ENCODE data around the gene PRPF4. TPM values are rescaled to one million over a fixed set of nuclear protein-coding genes. Genes with fewer than 3 reads are reported as not detected.

The PRPF4 gene
- total RNA-seq, 1 experiment from 2014 or later, result 32.4 TPM

- TF ChIP-seq, protein P1, sequence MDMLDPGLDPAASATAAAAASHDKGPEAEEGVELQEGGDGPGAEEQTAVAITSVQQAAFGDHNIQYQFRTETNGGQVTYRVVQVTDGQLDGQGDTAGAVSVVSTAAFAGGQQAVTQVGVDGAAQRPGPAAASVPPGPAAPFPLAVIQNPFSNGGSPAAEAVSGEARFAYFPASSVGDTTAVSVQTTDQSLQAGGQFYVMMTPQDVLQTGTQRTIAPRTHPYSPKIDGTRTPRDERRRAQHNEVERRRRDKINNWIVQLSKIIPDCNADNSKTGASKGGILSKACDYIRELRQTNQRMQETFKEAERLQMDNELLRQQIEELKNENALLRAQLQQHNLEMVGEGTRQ (CRISPR knock-in tag; IDR thresholded peaks at IDR 0.05), result no peak
- TF ChIP-seq SMAD4 (CRISPR knock-in tag; IDR thresholded peaks at IDR 0.05), result no peak
Observed at GRCh38 chr9:113281356-113281755, 5.9 kb downstream of the PRPF4 start (continued).

DNA sequence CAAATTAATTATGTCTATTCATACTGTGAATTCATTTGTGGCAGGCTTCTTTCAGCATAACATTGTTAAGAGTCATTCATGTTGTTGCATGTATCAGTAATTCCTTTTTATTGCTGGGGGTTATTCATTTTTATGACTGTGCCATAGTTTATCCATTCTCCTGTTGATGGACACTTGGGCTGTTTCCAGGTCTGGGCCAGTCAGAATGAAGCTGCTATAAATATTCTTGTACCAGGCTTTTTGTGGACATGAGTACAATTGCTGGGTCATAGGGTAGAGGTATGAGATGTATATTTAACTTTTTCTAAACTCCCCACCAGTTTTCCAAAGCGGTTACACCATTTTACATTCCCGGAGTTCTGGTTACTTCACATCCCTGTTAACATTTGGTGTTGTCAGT is 13.6 kb downstream of the PRPF4 start:
- Mint-ChIP-seq H3K27me3 (ENCODE audit: low read depth) (no peaks in the 10 kb centered on the region), H3K27ac (no peak overlapping the region), H3K4me3 (no peak overlapping the region), H3K9me3 (no peaks in the 10 kb centered on the region), H3K36me3 (peaks cover 80% of the 10 kb centered on the region), H3K4me1 (no peaks in the 10 kb centered on the region)
- ATAC-seq (no peak), DNase-seq (ENCODE audit: low spot score) (no peak)
- ChIA-PET CTCF (no interaction called here), POLR2A (no interaction called here)
- TF ChIP-seq ELF4 (CRISPR knock-in tag; IDR thresholded peaks at IDR 0.05; ENCODE audit: low read depth), result no peak
- no peak for TF ChIP-seq ZNF232 (CRISPR knock-in tag; IDR thresholded peaks at IDR 0.05)
- no peak for TF ChIP-seq TP53 (CRISPR knock-in tag; IDR thresholded peaks at IDR 0.05)
- TF ChIP-seq ZBTB43 (CRISPR knock-in tag; IDR thresholded peaks at IDR 0.05), result no peak
- TF ChIP-seq MYBL2 (CRISPR knock-in tag; IDR thresholded peaks at IDR 0.05), result no peak
- no peak for TF ChIP-seq ZNF121 (CRISPR knock-in tag; IDR thresholded peaks at IDR 0.05)
- TF ChIP-seq, protein P2, sequence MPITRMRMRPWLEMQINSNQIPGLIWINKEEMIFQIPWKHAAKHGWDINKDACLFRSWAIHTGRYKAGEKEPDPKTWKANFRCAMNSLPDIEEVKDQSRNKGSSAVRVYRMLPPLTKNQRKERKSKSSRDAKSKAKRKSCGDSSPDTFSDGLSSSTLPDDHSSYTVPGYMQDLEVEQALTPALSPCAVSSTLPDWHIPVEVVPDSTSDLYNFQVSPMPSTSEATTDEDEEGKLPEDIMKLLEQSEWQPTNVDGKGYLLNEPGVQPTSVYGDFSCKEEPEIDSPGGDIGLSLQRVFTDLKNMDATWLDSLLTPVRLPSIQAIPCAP (CRISPR knock-in tag; IDR thresholded peaks at IDR 0.05), result no peak
- no peak for TF ChIP-seq FOXJ3 (CRISPR knock-in tag; IDR thresholded peaks at IDR 0.05; ENCODE audit: borderline replicate concordance)
- no peak for TF ChIP-seq ZSCAN18 (CRISPR knock-in tag; IDR thresholded peaks at IDR 0.05)
- TF ChIP-seq, protein P3, sequence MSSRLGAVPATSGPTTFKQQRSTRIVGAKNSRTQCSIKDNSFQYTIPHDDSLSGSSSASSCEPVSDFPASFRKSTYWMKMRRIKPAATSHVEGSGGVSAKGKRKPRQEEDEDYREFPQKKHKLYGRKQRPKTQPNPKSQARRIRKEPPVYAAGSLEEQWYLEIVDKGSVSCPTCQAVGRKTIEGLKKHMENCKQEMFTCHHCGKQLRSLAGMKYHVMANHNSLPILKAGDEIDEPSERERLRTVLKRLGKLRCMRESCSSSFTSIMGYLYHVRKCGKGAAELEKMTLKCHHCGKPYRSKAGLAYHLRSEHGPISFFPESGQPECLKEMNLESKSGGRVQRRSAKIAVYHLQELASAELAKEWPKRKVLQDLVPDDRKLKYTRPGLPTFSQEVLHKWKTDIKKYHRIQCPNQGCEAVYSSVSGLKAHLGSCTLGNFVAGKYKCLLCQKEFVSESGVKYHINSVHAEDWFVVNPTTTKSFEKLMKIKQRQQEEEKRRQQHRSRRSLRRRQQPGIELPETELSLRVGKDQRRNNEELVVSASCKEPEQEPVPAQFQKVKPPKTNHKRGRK (CRISPR knock-in tag; IDR thresholded peaks at IDR 0.05; ENCODE audit: borderline replicate concordance), result no peak
- TF ChIP-seq CTCF (IDR thresholded peaks at IDR 0.05), result no peak
- no peak for TF ChIP-seq ZBTB21 (CRISPR knock-in tag; IDR thresholded peaks at IDR 0.05; ENCODE audit: borderline replicate concordance)
- TF ChIP-seq GABPB1 (CRISPR knock-in tag; IDR thresholded peaks at IDR 0.05), result no peak
- no peak for TF ChIP-seq SMAD4 (CRISPR knock-in tag; IDR thresholded peaks at IDR 0.05)
- TF ChIP-seq OVOL2 (CRISPR knock-in tag; IDR thresholded peaks at IDR 0.05; ENCODE audit: borderline replicate concordance), result no peak
- no peak for TF ChIP-seq SOX15 (CRISPR knock-in tag; IDR thresholded peaks at IDR 0.05)
- TF ChIP-seq NR1H2 (CRISPR knock-in tag; IDR thresholded peaks at IDR 0.05), result no peak
- TF ChIP-seq ZNF138 (CRISPR knock-in tag; conservative IDR thresholded peaks at IDR 0.05), result no peak
- no peak for TF ChIP-seq HMGXB4 (CRISPR knock-in tag; IDR thresholded peaks at IDR 0.05)

Measured in WTC11 (cell line).